GM19455 (cell line): Measurements from ENCODE around the gene WNT1.

Experiments used
- ATAC-seq: cut with Tn5 transposase; IDR thresholded peaks from one replicate; pipeline ENCODE4 v1.9.1; 2021; ENCODE audit not compliant: unreplicated experiment

WNT1 gene

DNA sequence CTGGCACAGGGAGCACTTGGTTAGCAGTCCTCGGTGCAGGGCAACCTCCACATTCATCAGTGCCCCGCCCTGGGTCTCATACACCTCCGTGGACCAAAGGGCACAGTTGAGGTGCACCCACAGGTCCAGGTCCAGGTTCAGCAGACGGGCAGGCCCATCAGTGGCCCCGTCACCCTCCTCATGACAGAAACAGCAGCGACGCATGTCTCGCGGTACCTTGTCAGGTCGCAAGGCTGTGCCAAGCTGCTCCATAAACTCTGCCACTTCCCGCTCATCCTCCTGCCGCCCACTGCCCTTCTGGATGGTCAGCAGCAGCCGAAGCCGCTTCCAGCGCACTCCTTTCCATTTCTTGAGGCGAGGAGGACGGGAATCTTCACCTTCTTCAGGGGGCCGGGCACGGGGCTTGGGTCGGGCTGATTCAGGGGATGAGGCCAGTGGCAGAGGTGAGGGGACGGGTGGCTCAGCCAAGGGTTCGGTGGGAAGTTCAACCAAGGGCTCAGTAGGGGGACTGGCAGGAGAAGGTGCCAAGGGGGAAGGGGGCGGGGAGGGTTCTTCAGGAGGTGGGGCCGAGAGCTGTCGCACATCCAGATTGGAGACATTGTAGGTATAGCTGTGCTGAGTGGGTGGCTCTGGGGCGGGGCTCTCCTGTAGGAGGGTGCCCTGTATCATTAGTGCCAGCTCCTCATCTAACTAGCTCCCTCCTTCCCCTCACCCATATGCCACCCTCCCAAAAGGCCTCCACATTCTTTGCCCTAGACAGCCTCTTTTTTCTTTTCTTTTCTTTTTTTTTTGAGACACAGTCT, 48.8 kb downstream of the WNT1 start:
- ATAC-seq = no peak

DNA sequence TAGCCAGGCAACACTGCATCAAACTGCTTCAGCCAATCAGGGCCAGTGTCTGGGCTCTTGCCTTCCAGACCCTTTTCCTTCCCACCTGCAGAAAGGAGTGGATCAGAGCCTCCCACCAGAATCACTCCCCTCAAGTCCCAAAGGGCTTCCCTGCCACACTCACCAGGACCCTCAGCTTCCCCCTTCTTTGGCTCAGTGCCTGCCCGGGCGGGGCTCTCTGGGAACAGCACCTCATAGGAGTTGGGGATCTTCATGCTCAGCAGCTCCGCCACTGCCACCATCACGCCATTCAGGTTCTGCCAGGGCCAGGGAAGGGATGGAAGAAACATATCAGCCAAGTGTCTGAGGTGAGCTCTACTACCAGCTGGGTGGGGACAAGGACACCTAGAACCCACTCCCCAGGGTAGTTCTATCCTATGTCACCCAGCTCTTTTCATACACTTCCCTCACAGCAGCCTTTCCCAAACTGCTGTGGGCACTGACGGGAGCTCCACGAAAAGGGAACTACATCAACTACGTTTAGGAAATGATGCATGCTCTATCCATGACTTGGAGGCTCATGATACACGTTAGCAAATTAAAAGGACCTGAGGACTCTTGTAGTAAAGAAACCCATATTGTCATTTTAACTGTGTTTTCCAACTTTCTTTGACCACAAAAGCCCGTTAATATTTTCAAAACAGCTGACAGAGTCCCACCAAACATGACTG, 49.9 kb downstream of the WNT1 start:
- no peak for ATAC-seq

- no peak for ATAC-seq
These were observed 50.6 kb downstream of the WNT1 start for GRCh38 chr12:49028666-49029275.

GRCh38 chr12:49030119-49030518, 52.0 kb downstream of the WNT1 start:
- ATAC-seq = no peak

- ATAC-seq = no peak
These were observed 52.8 kb downstream of the WNT1 start for GRCh38 chr12:49030714-49031572.

DNA sequence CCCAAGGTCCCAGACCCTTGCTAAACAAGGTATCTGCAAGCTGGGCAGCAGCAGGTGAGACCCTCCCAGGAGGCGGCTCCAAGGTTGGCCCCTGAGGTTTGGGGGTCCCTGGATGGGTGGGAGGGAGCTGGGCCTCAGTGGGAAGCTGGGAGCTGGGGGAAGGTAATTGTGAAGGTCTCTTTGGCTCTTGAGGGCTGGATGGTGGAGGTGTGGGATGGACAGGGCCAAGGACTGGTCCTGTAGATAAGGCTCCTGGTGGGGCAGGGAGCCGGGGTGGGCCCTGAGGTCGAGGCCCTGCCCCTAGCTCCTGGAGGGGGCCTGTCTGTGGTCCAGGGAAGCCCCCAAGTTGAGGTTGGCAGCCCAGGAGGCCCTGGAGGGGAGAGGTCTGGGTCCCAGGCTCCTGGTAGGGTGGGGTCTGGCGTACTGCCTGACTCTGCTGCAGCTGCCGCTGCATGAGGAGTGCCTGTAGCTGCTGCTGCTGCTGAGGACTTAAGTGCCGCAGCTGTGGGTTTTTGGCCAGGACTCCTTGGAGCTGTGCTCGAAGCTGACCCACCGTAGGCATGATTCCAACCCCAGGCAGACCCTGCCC, 53.5 kb downstream of the WNT1 start:
- ATAC-seq = no peak
